ENCODE results near the gene RASA3. TPM values are rescaled to one million over a fixed set of nuclear protein-coding genes. Genes with fewer than 3 reads are reported as not detected.
A peak's percentile ranks its signal among the peaks of the same experiment; 100 is the strongest.

Gene RASA3
- total RNA-seq, 1 experiment from 2014 or later = 18.6 TPM

DNA sequence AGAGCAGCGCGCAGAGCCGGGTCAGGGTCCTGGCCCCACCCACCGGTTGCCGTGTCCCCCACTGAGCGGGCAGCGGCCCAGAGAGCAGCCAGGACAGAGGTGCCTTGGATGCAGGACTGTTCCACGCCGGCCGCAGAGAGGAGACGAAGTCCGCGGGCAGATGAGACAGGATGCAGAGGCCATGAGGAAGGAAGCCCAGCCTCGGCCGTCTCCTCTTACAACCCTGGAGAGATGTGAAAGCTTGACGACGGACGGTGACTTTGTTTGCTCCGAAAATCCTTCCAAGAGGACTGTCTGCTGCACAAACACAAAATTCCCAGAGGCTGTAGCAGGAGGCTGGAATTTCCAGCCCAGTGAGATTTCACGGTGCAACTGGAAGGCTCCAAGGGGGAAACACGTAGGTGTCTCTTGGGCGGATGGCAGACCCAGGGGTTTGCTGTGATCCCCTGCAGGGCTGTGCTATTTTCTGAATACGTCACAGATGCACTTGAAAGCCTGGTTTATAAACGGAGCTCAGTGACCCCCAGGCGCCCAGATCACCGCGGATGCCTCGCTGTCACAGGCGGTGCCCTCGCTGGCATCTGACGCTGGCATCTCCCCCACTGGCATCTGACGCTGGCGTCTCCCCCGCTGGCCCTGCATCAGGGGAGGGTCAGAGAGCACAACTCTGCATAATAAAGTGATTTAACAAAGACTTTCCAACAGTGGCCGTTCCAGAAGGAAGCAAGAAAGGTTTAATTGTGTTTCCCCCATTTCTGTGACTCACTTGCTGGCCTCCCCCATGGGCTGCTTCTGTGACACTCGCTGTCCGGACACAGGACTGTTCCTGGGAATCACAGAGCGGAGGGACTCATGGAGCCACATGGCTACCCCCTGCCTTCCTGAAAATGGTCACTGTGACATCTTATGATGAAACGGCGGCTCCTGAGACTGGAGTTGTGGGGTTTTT is 96.6 kb downstream of the RASA3 start:
- intact Hi-C loops (cut with micrococcal nuclease) = no loop called here
- peaks cover 4% of the 10 kb centered on the region; the same call in 1 of the 2 replicates for H3K79me2 ChIP-seq (ENCODE audit: insufficient read depth, low read length)

More for the DNA sequence above, 96.6 kb downstream of the RASA3 start:
- Histone ChIP-seq H3K36me3 (ENCODE audit: control insufficient read depth in 1 of 2, insufficient read depth in 2 of 2, low read length in 2 of 2) (no peaks in the 10 kb centered on the region), H3K4me2 (ENCODE audit: low read length) (peak overlapping the region; percentile 65; the same call in 1 of the 2 replicates), H3K27ac (ENCODE audit: low read depth, low read length) (no peak overlapping the region), H2AFZ (ENCODE audit: low read depth, low read length, poor library complexity, severe bottlenecking) (no peak overlapping the region), H4K20me1 (ENCODE audit: insufficient read depth) (no peaks in the 10 kb centered on the region), H3K4me1 (ENCODE audit: control insufficient read depth in 1 of 2, insufficient read depth in 2 of 2, low read length in 2 of 2) (peaks cover 7 to 26% of the 10 kb centered on the region in 2 experiments; a peak in 3 of 4 replicates), H3K9me2 (ENCODE audit: insufficient read depth) (no peaks in the 10 kb centered on the region), H3K9me3 (ENCODE audit: control insufficient read depth in 1 of 2, insufficient read depth in 1 of 2, low read depth in 1 of 2, low read length in 2 of 2) (no peaks in the 10 kb centered on the region; a peak in 1 of 4 replicates), H3K4me3 (replicated peaks in 1 of 2; ENCODE audit: low read depth in 1 of 2, low read length in 2 of 2) (no peak overlapping the region), H3K27me3 (ENCODE audit: insufficient read depth, low read length) (no peaks in the 10 kb centered on the region), H3K9ac (ENCODE audit: low read length) (no peak overlapping the region)
- CTCF ChIA-PET = no interaction called here
- TF ChIP-seq EZH2 (IDR thresholded peaks at IDR 0.05) = no peak
- no peak for TF ChIP-seq POLR2AphosphoS5 (IDR thresholded peaks at IDR 0.05; ENCODE audit: low read depth, low read length)
- no peak for TF ChIP-seq SP1 (IDR thresholded peaks at IDR 0.05; ENCODE audit: low read depth)
- TF ChIP-seq ELF1 (IDR thresholded peaks at IDR 0.05; ENCODE audit: borderline replicate concordance, low read depth) = no peak
- TF ChIP-seq FOSL1 (IDR thresholded peaks at IDR 0.05; ENCODE audit: low read depth) = no peak
- TF ChIP-seq, protein P1, sequence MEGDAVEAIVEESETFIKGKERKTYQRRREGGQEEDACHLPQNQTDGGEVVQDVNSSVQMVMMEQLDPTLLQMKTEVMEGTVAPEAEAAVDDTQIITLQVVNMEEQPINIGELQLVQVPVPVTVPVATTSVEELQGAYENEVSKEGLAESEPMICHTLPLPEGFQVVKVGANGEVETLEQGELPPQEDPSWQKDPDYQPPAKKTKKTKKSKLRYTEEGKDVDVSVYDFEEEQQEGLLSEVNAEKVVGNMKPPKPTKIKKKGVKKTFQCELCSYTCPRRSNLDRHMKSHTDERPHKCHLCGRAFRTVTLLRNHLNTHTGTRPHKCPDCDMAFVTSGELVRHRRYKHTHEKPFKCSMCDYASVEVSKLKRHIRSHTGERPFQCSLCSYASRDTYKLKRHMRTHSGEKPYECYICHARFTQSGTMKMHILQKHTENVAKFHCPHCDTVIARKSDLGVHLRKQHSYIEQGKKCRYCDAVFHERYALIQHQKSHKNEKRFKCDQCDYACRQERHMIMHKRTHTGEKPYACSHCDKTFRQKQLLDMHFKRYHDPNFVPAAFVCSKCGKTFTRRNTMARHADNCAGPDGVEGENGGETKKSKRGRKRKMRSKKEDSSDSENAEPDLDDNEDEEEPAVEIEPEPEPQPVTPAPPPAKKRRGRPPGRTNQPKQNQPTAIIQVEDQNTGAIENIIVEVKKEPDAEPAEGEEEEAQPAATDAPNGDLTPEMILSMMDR (IDR thresholded peaks at IDR 0.05 in 2 of 3, conservative IDR thresholded peaks at IDR 0.05 in 1 of 3; ENCODE audit: borderline replicate concordance in 1 of 3, insufficient read depth in 1 of 3, low read depth in 2 of 3, low read length in 2 of 3) = no peak
- TF ChIP-seq ZNF274 (IDR thresholded peaks at IDR 0.05; ENCODE audit: low read depth, low read length) = no peak
- no peak for TF ChIP-seq CBX3 (IDR thresholded peaks at IDR 0.05; ENCODE audit: low read depth)
- no peak for TF ChIP-seq EZH2phosphoT487 (IDR thresholded peaks at IDR 0.05; ENCODE audit: borderline replicate concordance)
- no peak for TF ChIP-seq JUND (IDR thresholded peaks at IDR 0.05)
- TF ChIP-seq POLR2A (IDR thresholded peaks at IDR 0.05; ENCODE audit: borderline replicate concordance, extremely low read depth, insufficient read depth, insufficient read length) = no peak
- no peak for TF ChIP-seq SIN3A (IDR thresholded peaks at IDR 0.05; ENCODE audit: low read depth)
- TF ChIP-seq, protein P2, sequence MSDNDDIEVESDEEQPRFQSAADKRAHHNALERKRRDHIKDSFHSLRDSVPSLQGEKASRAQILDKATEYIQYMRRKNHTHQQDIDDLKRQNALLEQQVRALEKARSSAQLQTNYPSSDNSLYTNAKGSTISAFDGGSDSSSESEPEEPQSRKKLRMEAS (IDR thresholded peaks at IDR 0.05) = no peak
- TF ChIP-seq EGR1 (IDR thresholded peaks at IDR 0.05; ENCODE audit: low read depth) = no peak
- TF ChIP-seq, protein P3, sequence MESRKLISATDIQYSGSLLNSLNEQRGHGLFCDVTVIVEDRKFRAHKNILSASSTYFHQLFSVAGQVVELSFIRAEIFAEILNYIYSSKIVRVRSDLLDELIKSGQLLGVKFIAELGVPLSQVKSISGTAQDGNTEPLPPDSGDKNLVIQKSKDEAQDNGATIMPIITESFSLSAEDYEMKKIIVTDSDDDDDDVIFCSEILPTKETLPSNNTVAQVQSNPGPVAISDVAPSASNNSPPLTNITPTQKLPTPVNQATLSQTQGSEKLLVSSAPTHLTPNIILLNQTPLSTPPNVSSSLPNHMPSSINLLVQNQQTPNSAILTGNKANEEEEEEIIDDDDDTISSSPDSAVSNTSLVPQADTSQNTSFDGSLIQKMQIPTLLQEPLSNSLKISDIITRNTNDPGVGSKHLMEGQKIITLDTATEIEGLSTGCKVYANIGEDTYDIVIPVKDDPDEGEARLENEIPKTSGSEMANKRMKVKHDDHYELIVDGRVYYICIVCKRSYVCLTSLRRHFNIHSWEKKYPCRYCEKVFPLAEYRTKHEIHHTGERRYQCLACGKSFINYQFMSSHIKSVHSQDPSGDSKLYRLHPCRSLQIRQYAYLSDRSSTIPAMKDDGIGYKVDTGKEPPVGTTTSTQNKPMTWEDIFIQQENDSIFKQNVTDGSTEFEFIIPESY (IDR thresholded peaks at IDR 0.05; ENCODE audit: extremely low read depth, insufficient replicate concordance, low read length) = no peak
- TF ChIP-seq, protein P4, sequence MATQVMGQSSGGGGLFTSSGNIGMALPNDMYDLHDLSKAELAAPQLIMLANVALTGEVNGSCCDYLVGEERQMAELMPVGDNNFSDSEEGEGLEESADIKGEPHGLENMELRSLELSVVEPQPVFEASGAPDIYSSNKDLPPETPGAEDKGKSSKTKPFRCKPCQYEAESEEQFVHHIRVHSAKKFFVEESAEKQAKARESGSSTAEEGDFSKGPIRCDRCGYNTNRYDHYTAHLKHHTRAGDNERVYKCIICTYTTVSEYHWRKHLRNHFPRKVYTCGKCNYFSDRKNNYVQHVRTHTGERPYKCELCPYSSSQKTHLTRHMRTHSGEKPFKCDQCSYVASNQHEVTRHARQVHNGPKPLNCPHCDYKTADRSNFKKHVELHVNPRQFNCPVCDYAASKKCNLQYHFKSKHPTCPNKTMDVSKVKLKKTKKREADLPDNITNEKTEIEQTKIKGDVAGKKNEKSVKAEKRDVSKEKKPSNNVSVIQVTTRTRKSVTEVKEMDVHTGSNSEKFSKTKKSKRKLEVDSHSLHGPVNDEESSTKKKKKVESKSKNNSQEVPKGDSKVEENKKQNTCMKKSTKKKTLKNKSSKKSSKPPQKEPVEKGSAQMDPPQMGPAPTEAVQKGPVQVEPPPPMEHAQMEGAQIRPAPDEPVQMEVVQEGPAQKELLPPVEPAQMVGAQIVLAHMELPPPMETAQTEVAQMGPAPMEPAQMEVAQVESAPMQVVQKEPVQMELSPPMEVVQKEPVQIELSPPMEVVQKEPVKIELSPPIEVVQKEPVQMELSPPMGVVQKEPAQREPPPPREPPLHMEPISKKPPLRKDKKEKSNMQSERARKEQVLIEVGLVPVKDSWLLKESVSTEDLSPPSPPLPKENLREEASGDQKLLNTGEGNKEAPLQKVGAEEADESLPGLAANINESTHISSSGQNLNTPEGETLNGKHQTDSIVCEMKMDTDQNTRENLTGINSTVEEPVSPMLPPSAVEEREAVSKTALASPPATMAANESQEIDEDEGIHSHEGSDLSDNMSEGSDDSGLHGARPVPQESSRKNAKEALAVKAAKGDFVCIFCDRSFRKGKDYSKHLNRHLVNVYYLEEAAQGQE (IDR thresholded peaks at IDR 0.05; ENCODE audit: low read depth) = no peak
- ATAC-seq (peak; percentile 22; the same call in 1 of the 2 replicates), DNase-seq (ENCODE audit: low read depth, low spot score) (no peak)
- RAD21 ChIA-PET (ENCODE audit: low non-redundant PET in 1 of 2, low total read pairs in 2 of 2, uncharacterized antibody in 2 of 2, unreplicated experiment in 2 of 2) = no interaction called here
- POLR2A ChIA-PET = no interaction called here
- BruUV-seq (replicated peaks) = no TSS peak

All from HCT116 (cell line).